H9 (cell line): Measurements from ENCODE around the gene NUDT7. TPM values are rescaled to one million over a fixed set of nuclear protein-coding genes. Genes with fewer than 3 reads are reported as not detected.

Experiments
- DNase-seq: peaks from one replicate; pipeline ENCODE4 v3.0.0-alpha.2; 2017
- H2AFZ ChIP-seq: one replicate; pipeline ENCODE4 v1.6.1; 2013; ENCODE audit warnings: mild to moderate bottlenecking, low read length, control low read depth, moderate library complexity
- H2AK5ac ChIP-seq: 2 replicates; pipeline ENCODE4 v1.6.1; 2013; ENCODE audit warnings: low read length, control low read depth, mixed read lengths; ENCODE audit not compliant: insufficient read length
- H2BK120ac ChIP-seq: one replicate; pipeline ENCODE4 v1.6.1; 2013; ENCODE audit warnings: low read depth, mild to moderate bottlenecking, low read length, control low read depth, inconsistent platforms; ENCODE audit not compliant: poor library complexity, severe bottlenecking
- H2BK12ac ChIP-seq: 2 replicates; pipeline ENCODE4 v1.6.1; 2013; ENCODE audit warnings: low read length, control low read depth, mixed read lengths, low read depth; ENCODE audit not compliant: insufficient read length
- H2BK15ac ChIP-seq: 2 replicates; pipeline ENCODE4 v1.6.1; 2013; ENCODE audit warnings: low read depth, low read length, control low read depth
- H2BK20ac ChIP-seq: one replicate; pipeline ENCODE4 v1.6.1; 2013; ENCODE audit warnings: low read depth, mild to moderate bottlenecking, low read length, control low read depth, inconsistent platforms; ENCODE audit not compliant: poor library complexity, severe bottlenecking
- H2BK5ac ChIP-seq: 2 replicates; pipeline ENCODE4 v1.6.1; 2013; ENCODE audit warnings: low read length, control low read depth, mixed read lengths; ENCODE audit not compliant: insufficient read length
- H3K14ac ChIP-seq: 2 replicates; pipeline ENCODE4 v1.6.1; 2013; ENCODE audit warnings: low read length, control low read depth; ENCODE audit not compliant: insufficient read depth
- H3K18ac ChIP-seq: 2 replicates; pipeline ENCODE4 v1.6.1; 2013; ENCODE audit warnings: low read depth, mild to moderate bottlenecking, mixed read lengths, low read length, control low read depth; ENCODE audit not compliant: insufficient read length
- H3K23ac ChIP-seq: 2 replicates; pipeline ENCODE4 v1.6.1; 2013; ENCODE audit warnings: low read length, control low read depth, mixed read lengths, low read depth; ENCODE audit not compliant: insufficient read length
- H3K23me2 ChIP-seq: 2 replicates; pipeline ENCODE4 v1.6.1; 2013; ENCODE audit warnings: low read depth, mild to moderate bottlenecking, mixed read lengths, low read length, control low read depth; ENCODE audit not compliant: insufficient read length, poor library complexity, severe bottlenecking
- H3K27ac ChIP-seq: 2 replicates; pipeline ENCODE4 v1.5.1; 2013; ENCODE audit warnings: low read length, control low read depth, mixed read lengths, low read depth; ENCODE audit not compliant: insufficient read length
- H3K27me3 ChIP-seq: 2 replicates; pipeline ENCODE4 v1.6.1; 2013; ENCODE audit warnings: low read length, control low read depth, inconsistent platforms; ENCODE audit not compliant: insufficient read depth
- H3K4ac ChIP-seq: 2 replicates; pipeline ENCODE4 v1.6.1; 2013; ENCODE audit warnings: low read depth, mild to moderate bottlenecking, control low read depth, inconsistent platforms, low read length, moderate library complexity
- H3K4me1 ChIP-seq: 2 replicates; pipeline ENCODE4 v1.6.1; 2013; ENCODE audit warnings: low read length, control low read depth, inconsistent platforms; ENCODE audit not compliant: insufficient read depth
- H3K4me2 ChIP-seq: 2 replicates; pipeline ENCODE4 v1.6.1; 2013; ENCODE audit warnings: low read length, control low read depth, mixed read lengths; ENCODE audit not compliant: insufficient read length, insufficient read depth
- H3K56ac ChIP-seq: 2 replicates; pipeline ENCODE4 v1.6.1; 2013; ENCODE audit warnings: low read depth, mild to moderate bottlenecking, mixed read lengths, low read length, control low read depth; ENCODE audit not compliant: insufficient read length
- H3K79me1 ChIP-seq: 2 replicates; pipeline ENCODE4 v1.6.1; 2013; ENCODE audit warnings: low read depth, mild to moderate bottlenecking, moderate library complexity, low read length, control low read depth, inconsistent platforms; ENCODE audit not compliant: insufficient read depth, poor library complexity, severe bottlenecking
- H3K79me2 ChIP-seq: 2 replicates; pipeline ENCODE4 v1.6.1; 2013; ENCODE audit warnings: low read length, control low read depth, inconsistent platforms; ENCODE audit not compliant: insufficient read depth
- H3K9ac ChIP-seq: 2 replicates; pipeline ENCODE4 v1.6.1; 2013; ENCODE audit warnings: low read length, control low read depth, mixed read lengths; ENCODE audit not compliant: insufficient read length; ENCODE audit errors: extremely low read depth
- H3K9me3 ChIP-seq: one replicate; pipeline ENCODE4 v1.6.1; 2013; ENCODE audit warnings: low read depth, low read length, inconsistent platforms; ENCODE audit not compliant: control insufficient read depth
- H3T11ph ChIP-seq: one replicate; pipeline ENCODE4 v1.6.1; 2013; ENCODE audit warnings: mild to moderate bottlenecking, low read length, control low read depth, inconsistent platforms
- H4K20me1 ChIP-seq: one replicate; pipeline ENCODE4 v1.6.1; 2013; ENCODE audit not compliant: control insufficient read depth, insufficient read length, insufficient read depth
- H4K5ac ChIP-seq: 2 replicates; pipeline ENCODE4 v1.6.1; 2013; ENCODE audit warnings: low read depth, mild to moderate bottlenecking, mixed read lengths, low read length, control low read depth; ENCODE audit not compliant: insufficient read length
- H4K8ac ChIP-seq: replicated peaks from 2 replicates; pipeline ENCODE4 v1.6.1; 2013; ENCODE audit warnings: low read length, control low read depth, mixed read lengths, low read depth; ENCODE audit not compliant: insufficient read length
- H4K91ac ChIP-seq: 2 replicates; pipeline ENCODE4 v1.6.1; 2013; ENCODE audit warnings: low read depth, mild to moderate bottlenecking, moderate library complexity, mixed read lengths, low read length, control low read depth; ENCODE audit not compliant: insufficient read length
- H3K27ac Mint-ChIP-seq, 3 experiments: 2 replicates in 2 of 3; 3 replicates in 1 of 3; pipeline ENCODE4 v1.8.0; 2020 to 2021; ENCODE audit warnings: mixed read lengths in 3 of 3, mild to moderate bottlenecking in 1 of 3, moderate library complexity in 1 of 3
- H3K27me3 Mint-ChIP-seq: 2 replicates; pipeline ENCODE4 v1.8.0; 2021; ENCODE audit warnings: low read depth, mild to moderate bottlenecking, moderate library complexity, mixed read lengths
- H3K36me3 Mint-ChIP-seq, 3 experiments: 2 replicates in 2 of 3; 3 replicates in 1 of 3; pipeline ENCODE4 v1.8.0; 2020 to 2021; ENCODE audit warnings: low read depth in 3 of 3, mixed read lengths in 3 of 3; ENCODE audit not compliant: insufficient read depth in 1 of 3
- H3K4me1 Mint-ChIP-seq, 2 experiments: 2 replicates each; pipeline ENCODE4 v1.8.0; 2020; ENCODE audit warnings: mixed read lengths in 2 of 2
- H3K4me3 Mint-ChIP-seq, 2 experiments: 2 replicates in 1 of 2; 3 replicates in 1 of 2; pipeline ENCODE4 v1.8.0; 2020 to 2021; ENCODE audit warnings: mild to moderate bottlenecking in 2 of 2, mixed read lengths in 2 of 2, moderate library complexity in 1 of 2
- H3K9me3 Mint-ChIP-seq, 2 experiments: 2 replicates in 1 of 2; 3 replicates in 1 of 2; pipeline ENCODE4 v1.8.0; 2020; ENCODE audit warnings: mild to moderate bottlenecking in 2 of 2, mixed read lengths in 2 of 2, moderate library complexity in 1 of 2
- CTCF ChIP-seq: fragments of 200-600 bp; sonication (generic); conservative IDR thresholded peaks from 3 replicates; pipeline ENCODE4 v1.8.0; 2021; ENCODE audit warnings: antibody characterized with exemption, mild to moderate bottlenecking
- WGBS: extraction: QIAGEN DNeasy Blood & Tissue Kit; methylation state at CpG from one replicate; pipeline ENCODE4 v1.1.7; 2013; ENCODE audit warnings: missing lambda C conversion rate, low lambda C conversion rate, mixed read lengths; ENCODE audit not compliant: insufficient read length; ENCODE audit errors: extremely low coverage; 5-methylcytosine and 5-hydroxymethylcytosine counted together
- total RNA-seq: library from RNA; stranded (reverse); gene quantifications from 2 replicates; pipeline ENCODE4 v1.2.1, GENCODE V29; 2021

The NUDT7 gene
- total RNA-seq, 1 experiment from 2014 or later, result 6.8 TPM

- DNase-seq, result no peak
- no peaks in the 10 kb centered on the region for H4K20me1 ChIP-seq
- H3K79me1 ChIP-seq, result no peaks in the 10 kb centered on the region
- WGBS, result no CpG with 5 or more reads among the region's 3 CpGs
- no peak overlapping the region for H3K56ac ChIP-seq
- no peak overlapping the region for H3K4me3 Mint-ChIP-seq
- no peak overlapping the region for H2BK20ac ChIP-seq
- H3K4ac ChIP-seq, result no peak overlapping the region
- no peak overlapping the region for H2AK5ac ChIP-seq
- H2BK5ac ChIP-seq, result no peak overlapping the region
- no peak overlapping the region for H3K14ac ChIP-seq
- no peaks in the 10 kb centered on the region for H3K9me3 ChIP-seq
- no peak overlapping the region for H3K23ac ChIP-seq
- H2AFZ ChIP-seq, result no peak overlapping the region
- H3K27me3 ChIP-seq, result no peaks in the 10 kb centered on the region
- H4K5ac ChIP-seq, result no peak overlapping the region
- no peak overlapping the region for H3K4me2 ChIP-seq
- no peak overlapping the region for H3K27ac Mint-ChIP-seq
- no peak overlapping the region for H3K9ac ChIP-seq
- H3K9me3 Mint-ChIP-seq, result no peaks in the 10 kb centered on the region; a peak in 1 of 5 replicates
- H2BK15ac ChIP-seq, result no peak overlapping the region
- no peak overlapping the region for H3K18ac ChIP-seq
- peaks cover 0 to 2% of the 10 kb centered on the region in 2 experiments; a peak in 1 of 4 replicates for H3K4me1 Mint-ChIP-seq
- no peaks in the 10 kb centered on the region for H3K79me2 ChIP-seq
- no peak overlapping the region for H2BK120ac ChIP-seq
- H2BK12ac ChIP-seq, result no peak overlapping the region
- H3K36me3 Mint-ChIP-seq, result no peaks in the 10 kb centered on the region
- no peak overlapping the region for H4K8ac ChIP-seq
- no peak overlapping the region for H3K27ac ChIP-seq
- H3K27me3 Mint-ChIP-seq, result peaks cover 2% of the 10 kb centered on the region
- TF ChIP-seq CTCF, result no peak
- no peaks in the 10 kb centered on the region for H3K23me2 ChIP-seq
- no peak overlapping the region for H3T11ph ChIP-seq
- H4K91ac ChIP-seq, result no peak overlapping the region
- H3K4me1 ChIP-seq, result no peaks in the 10 kb centered on the region
Measured at GRCh38 chr16:77759821-77760220, 37.5 kb downstream of the NUDT7 start.
